ENCODE data around the gene URB1. TPM values are rescaled to one million over a fixed set of nuclear protein-coding genes. Genes with fewer than 3 reads are reported as not detected.

URB1 gene
- total RNA-seq, 1 donor: 21.7 TPM

GRCh38 chr21:32302560-32302959 lies 90.3 kb downstream of the URB1 start:
- no peak for DNase-seq (ENCODE audit: insufficient read length, low spot score, missing footprints)
- TF ChIP-seq CTCF (IDR thresholded peaks at IDR 0.05; ENCODE audit: extremely low read depth, low read depth, low read length): no peak
- Histone ChIP-seq H3K4me1 (ENCODE audit: insufficient read depth, low read length) (peaks cover 9% of the 10 kb centered on the region), H4K20me1 (ENCODE audit: insufficient read depth, low read length) (no peaks in the 10 kb centered on the region), H3K4me2 (ENCODE audit: insufficient read depth, low read length) (no peak overlapping the region), H3K79me2 (ENCODE audit: insufficient read depth, low read length) (no peaks in the 10 kb centered on the region), H3K36me3 (ENCODE audit: insufficient read depth, low read length) (peaks cover 18% of the 10 kb centered on the region), H3K4me3 (ENCODE audit: insufficient read depth, low read length) (no peak overlapping the region), H3K27me3 (ENCODE audit: insufficient read depth, low read length) (no peaks in the 10 kb centered on the region), H3K27ac (ENCODE audit: low read depth, low read length) (no peak overlapping the region), H3K9me3 (ENCODE audit: low read depth, low read length) (no peaks in the 10 kb centered on the region), H2AFZ (ENCODE audit: low read length) (no peak overlapping the region)

- no peak for DNase-seq (ENCODE audit: insufficient read length, low spot score, missing footprints)
- peaks cover 18% of the 10 kb centered on the region for H3K36me3 ChIP-seq (ENCODE audit: insufficient read depth, low read length)
- peaks cover 9% of the 10 kb centered on the region for H3K4me1 ChIP-seq (ENCODE audit: insufficient read depth, low read length)
- no peaks in the 10 kb centered on the region for H4K20me1 ChIP-seq (ENCODE audit: insufficient read depth, low read length)
- no peak overlapping the region for H3K4me2 ChIP-seq (ENCODE audit: insufficient read depth, low read length)
- H2AFZ ChIP-seq (ENCODE audit: low read length): no peak overlapping the region
- H3K27me3 ChIP-seq (ENCODE audit: insufficient read depth, low read length): no peaks in the 10 kb centered on the region
- H3K27ac ChIP-seq (ENCODE audit: low read depth, low read length): no peak overlapping the region
- H3K79me2 ChIP-seq (ENCODE audit: insufficient read depth, low read length): no peaks in the 10 kb centered on the region
- no peak overlapping the region for H3K4me3 ChIP-seq (ENCODE audit: insufficient read depth, low read length)
- no peak for TF ChIP-seq CTCF (IDR thresholded peaks at IDR 0.05; ENCODE audit: extremely low read depth, low read depth, low read length)
- H3K9me3 ChIP-seq (ENCODE audit: low read depth, low read length): no peaks in the 10 kb centered on the region
Observed at GRCh38 chr21:32301596-32301995, 91.2 kb downstream of the URB1 start.

- no peak overlapping the region for H3K4me3 ChIP-seq (ENCODE audit: insufficient read depth, low read length)
- H3K4me2 ChIP-seq (ENCODE audit: insufficient read depth, low read length): no peak overlapping the region
- peaks cover 9% of the 10 kb centered on the region for H3K4me1 ChIP-seq (ENCODE audit: insufficient read depth, low read length)
- H3K79me2 ChIP-seq (ENCODE audit: insufficient read depth, low read length): no peaks in the 10 kb centered on the region
- peaks cover 18% of the 10 kb centered on the region for H3K36me3 ChIP-seq (ENCODE audit: insufficient read depth, low read length)
- no peak for DNase-seq (ENCODE audit: insufficient read length, low spot score, missing footprints)
- no peaks in the 10 kb centered on the region for H3K9me3 ChIP-seq (ENCODE audit: low read depth, low read length)
- no peak overlapping the region for H2AFZ ChIP-seq (ENCODE audit: low read length)
- H4K20me1 ChIP-seq (ENCODE audit: insufficient read depth, low read length): no peaks in the 10 kb centered on the region
- TF ChIP-seq CTCF (IDR thresholded peaks at IDR 0.05; ENCODE audit: extremely low read depth, low read depth, low read length): no peak
- no peaks in the 10 kb centered on the region for H3K27me3 ChIP-seq (ENCODE audit: insufficient read depth, low read length)
- H3K27ac ChIP-seq (ENCODE audit: low read depth, low read length): no peak overlapping the region
Observed at GRCh38 chr21:32300117-32300681, 92.6 kb downstream of the URB1 start.

GRCh38 chr21:32299695-32300094 lies 93.1 kb downstream of the URB1 start:
- no peak overlapping the region for H3K27ac ChIP-seq (ENCODE audit: low read depth, low read length)

More at GRCh38 chr21:32299695-32300094, 93.1 kb downstream of the URB1 start:
- H3K27me3 ChIP-seq (ENCODE audit: insufficient read depth, low read length): no peaks in the 10 kb centered on the region
- H3K36me3 ChIP-seq (ENCODE audit: insufficient read depth, low read length): peaks cover 18% of the 10 kb centered on the region
- H3K9me3 ChIP-seq (ENCODE audit: low read depth, low read length): no peaks in the 10 kb centered on the region
- TF ChIP-seq CTCF (IDR thresholded peaks at IDR 0.05; ENCODE audit: extremely low read depth, low read depth, low read length): no peak
- H3K79me2 ChIP-seq (ENCODE audit: insufficient read depth, low read length): no peaks in the 10 kb centered on the region
- DNase-seq (ENCODE audit: insufficient read length, low spot score, missing footprints): no peak
- no peak overlapping the region for H3K4me2 ChIP-seq (ENCODE audit: insufficient read depth, low read length)
- H2AFZ ChIP-seq (ENCODE audit: low read length): no peak overlapping the region
- H3K4me3 ChIP-seq (ENCODE audit: insufficient read depth, low read length): no peak overlapping the region
- H3K4me1 ChIP-seq (ENCODE audit: insufficient read depth, low read length): peaks cover 9% of the 10 kb centered on the region
- no peaks in the 10 kb centered on the region for H4K20me1 ChIP-seq (ENCODE audit: insufficient read depth, low read length)
